MCF 10A (cell line): ENCODE measurements around the gene NSMCE4A. TPM values are rescaled to one million over a fixed set of nuclear protein-coding genes. Genes with fewer than 3 reads are reported as not detected.
"Not testable (repeated sequence)": the region's sequence is repeated elsewhere in the genome, so short reads cannot be mapped to it uniquely, and the experiment has no call there.

Experiments
- Bru-seq: library from RNA; stranded (reverse); fragments of 400-500 nt; gene quantifications from one replicate; lab custom pipeline; 2021; lab: Mats Ljungman, UMichigan
- BruChase-seq, 2 experiments: library from RNA; stranded (reverse); fragments of 400-500 nt; gene quantifications; one replicate each; lab custom pipeline; 2021; lab: Mats Ljungman, UMichigan
- BruUV-seq: library from RNA; stranded (reverse); fragments of 400-500 nt; replicated peaks from 2 replicates; lab custom pipeline; 2021; lab: Mats Ljungman, UMichigan
- CTCF ChIA-PET: fragments of 300-600 bp; sonication (Branson Sonifier 250); formaldehyde crosslinking; extraction: SDS; loops from one replicate; lab custom pipeline; 2021; ENCODE audit warnings: antibody characterized with exemption, inconsistent platforms; lab: Yijun Ruan, JAX
- POLR2A ChIA-PET: fragments of 300-600, 350-650 bp; sonication (Branson Sonifier 250); formaldehyde crosslinking; extraction: SDS; loops from one replicate; lab custom pipeline; 2020; ENCODE audit warnings: antibody characterized with exemption, inconsistent platforms; lab: Yijun Ruan, JAX
- DNase-seq: peaks from one replicate; pipeline ENCODE4 v3.0.0-alpha.2; 2018; ENCODE audit not compliant: unreplicated experiment
- H3K27ac Mint-ChIP-seq: one replicate; pipeline ENCODE4 v1.8.0; 2022; ENCODE audit warnings: mild to moderate bottlenecking, low read depth, mixed read lengths; ENCODE audit not compliant: unreplicated experiment
- H3K27me3 Mint-ChIP-seq: one replicate; pipeline ENCODE4 v1.8.0; 2022; ENCODE audit warnings: mixed read lengths; ENCODE audit not compliant: insufficient read depth, unreplicated experiment
- H3K36me3 Mint-ChIP-seq: one replicate; pipeline ENCODE4 v1.8.0; 2022; ENCODE audit warnings: mild to moderate bottlenecking, moderate library complexity, mixed read lengths; ENCODE audit not compliant: insufficient read depth, unreplicated experiment
- H3K4me1 Mint-ChIP-seq: one replicate; pipeline ENCODE4 v1.8.0; 2022; ENCODE audit warnings: mixed read lengths; ENCODE audit not compliant: insufficient read depth, unreplicated experiment
- H3K4me3 Mint-ChIP-seq: one replicate; pipeline ENCODE4 v1.8.0; 2022; ENCODE audit warnings: mild to moderate bottlenecking, moderate library complexity, mixed read lengths; ENCODE audit not compliant: unreplicated experiment
- H3K9me3 Mint-ChIP-seq: one replicate; pipeline ENCODE4 v1.8.0; 2022; ENCODE audit warnings: mixed read lengths; ENCODE audit not compliant: unreplicated experiment
- CTCF ChIP-seq: fragments of 200-600 bp; IDR thresholded peaks from one replicate; pipeline ENCODE4 v1.8.0; 2022; ENCODE audit warnings: antibody characterized with exemption, mild to moderate bottlenecking; ENCODE audit not compliant: unreplicated experiment
- intact Hi-C: fragments of 100-400 bp; cut with micrococcal nuclease; formaldehyde crosslinking; loops from 2 replicates; pipeline ENCODE4 v1.14.1; 2022
- long read RNA-seq: library from polyadenylated mRNA; stranded (forward); transcript quantifications from one replicate; pipeline ENCODE4 v2.0.0, GENCODE V29; 2022
- total RNA-seq: library from RNA; stranded (reverse); gene quantifications from 2 replicates; pipeline ENCODE4 v1.2.3, GENCODE V29; 2022

Gene NSMCE4A, protein sequence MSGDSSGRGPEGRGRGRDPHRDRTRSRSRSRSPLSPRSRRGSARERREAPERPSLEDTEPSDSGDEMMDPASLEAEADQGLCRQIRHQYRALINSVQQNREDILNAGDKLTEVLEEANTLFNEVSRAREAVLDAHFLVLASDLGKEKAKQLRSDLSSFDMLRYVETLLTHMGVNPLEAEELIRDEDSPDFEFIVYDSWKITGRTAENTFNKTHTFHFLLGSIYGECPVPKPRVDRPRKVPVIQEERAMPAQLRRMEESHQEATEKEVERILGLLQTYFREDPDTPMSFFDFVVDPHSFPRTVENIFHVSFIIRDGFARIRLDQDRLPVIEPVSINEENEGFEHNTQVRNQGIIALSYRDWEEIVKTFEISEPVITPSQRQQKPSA
- total RNA-seq (24.5 and 30.2 TPM in 2 replicates), Bru-seq, nascent RNA (percentile 72 among the genes with signal in this experiment), BruChase-seq, experiment 1, labeled RNA remaining after a 6-hour chase (percentile 69 among the genes with signal in this experiment), BruChase-seq, experiment 2, labeled RNA remaining after a 2-hour chase (percentile 76 among the genes with signal in this experiment)
- long read RNA-seq, transcript NSMCE4A-202 (11 exons, 1,394 nt) = major isoform, 40 of 91 reads
- long read RNA-seq, partial matches to known transcripts = 17 of 91 reads
- long read RNA-seq, other reads (novel, unspliced or antisense) = 32 of 91 reads

DNA sequence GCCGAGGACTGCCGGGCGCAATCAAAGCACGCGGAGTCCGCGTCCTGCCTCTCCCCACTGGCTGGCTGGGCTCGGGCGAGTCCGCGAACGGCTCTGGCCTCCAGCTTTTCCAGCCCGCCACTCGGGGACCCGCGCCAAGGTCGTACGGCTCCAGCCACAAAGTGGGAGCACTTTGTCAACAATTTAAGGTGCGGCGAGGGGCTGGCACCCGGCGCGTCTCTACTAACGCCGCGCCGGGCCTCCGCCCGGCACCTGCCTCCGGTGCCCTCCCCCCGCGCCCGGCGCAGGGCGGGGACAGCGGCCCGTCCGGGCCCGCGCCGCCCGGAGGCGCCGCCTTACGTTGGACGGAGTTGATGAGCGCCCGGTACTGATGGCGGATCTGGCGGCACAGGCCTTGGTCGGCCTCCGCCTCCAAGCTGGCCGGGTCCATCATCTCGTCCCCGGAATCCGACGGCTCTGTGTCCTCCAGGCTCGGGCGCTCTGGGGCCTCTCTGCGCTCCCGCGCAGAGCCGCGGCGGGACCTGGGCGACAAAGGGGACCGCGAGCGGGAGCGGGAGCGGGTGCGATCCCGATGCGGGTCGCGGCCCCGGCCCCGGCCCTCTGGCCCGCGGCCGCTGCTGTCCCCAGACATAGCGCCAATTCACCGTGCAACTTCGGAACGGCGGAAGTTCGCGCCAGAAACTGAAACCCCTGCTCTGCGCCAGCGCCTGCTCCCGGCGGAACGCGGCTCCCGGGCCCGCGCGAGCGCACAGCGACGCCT, at the start of gene NSMCE4A:
NSMCE4A (minus strand) TSS at position 683 of the 760 bp plus-strand sequence; CDS start at position 631, 52 bp downstream.
- Mint-ChIP-seq H3K27me3 (no peaks in the 10 kb centered on the region), H3K27ac (peak within 1 kb of the TSS; percentile 16), H3K4me3 (peak within 1 kb of the TSS; percentile 77), H3K4me1 (peaks cover 13% of the 10 kb centered on the region), H3K36me3 (peaks cover 26% of the 10 kb centered on the region), H3K9me3 (no peaks in the 10 kb centered on the region)
- intact Hi-C loops = loop anchor here (1.0 to 5.0 kb wide), 4 partner anchors 48 to 153 kb away; no protein-coding TSS in a partner anchor
- TF ChIP-seq CTCF = peak; percentile 59
- no TSS peak for BruUV-seq
- CTCF ChIA-PET = interaction anchor here (0.6 to 2.3 kb wide), 26 partner anchors 7 to 1475 kb away, joined by 3 to 18 read pairs (median 4); no protein-coding TSS in a partner anchor
- peak; percentile 63 for DNase-seq
- POLR2A ChIA-PET = interaction anchor here (0.6 to 3.8 kb wide), 19 partner anchors 10 to 1180 kb away, joined by 3 to 24 read pairs (median 5); partner anchors contain the start of gene ATE1

GRCh38 chr10:122023257-122023656, 48.2 kb upstream of the NSMCE4A start:
- H3K36me3 Mint-ChIP-seq = not testable (repeated sequence)

GRCh38 chr10:122022276-122022675, 47.3 kb upstream of the NSMCE4A start:
- CTCF ChIA-PET = interaction anchor here (0.8 to 1.4 kb wide), 3 partner anchors 27 to 90 kb away, joined by 3 to 4 read pairs (median 3); no protein-coding TSS in a partner anchor
- no TSS peak for BruUV-seq
- no peaks in the 10 kb centered on the region for H3K27me3 Mint-ChIP-seq

More at GRCh38 chr10:122023257-122023656, 48.2 kb upstream of the NSMCE4A start:
- H3K27me3 Mint-ChIP-seq, POLR2A ChIA-PET, DNase-seq, BruUV-seq, H3K9me3 Mint-ChIP-seq, H3K27ac Mint-ChIP-seq, CTCF ChIA-PET, intact Hi-C loops, H3K4me3 Mint-ChIP-seq: not testable (repeated sequence)
- H3K4me1 Mint-ChIP-seq = peaks cover 21% of the 10 kb centered on the region

More at GRCh38 chr10:122022276-122022675, 47.3 kb upstream of the NSMCE4A start:
- POLR2A ChIA-PET = interaction anchor here (0.7 to 1.5 kb wide), 3 partner anchors 27 to 94 kb away, joined by 3 read pairs; no protein-coding TSS in a partner anchor
- no peak for TF ChIP-seq CTCF
- Mint-ChIP-seq H3K27ac (no peak overlapping the region), H3K9me3 (no peaks in the 10 kb centered on the region), H3K36me3 (no peaks in the 10 kb centered on the region), H3K4me1 (peaks cover 21% of the 10 kb centered on the region), H3K4me3 (no peak overlapping the region)
- intact Hi-C loops = no loop called here
- no peak for DNase-seq
